ENCODE results near the gene CTNNA3.
"Not testable (repeated sequence)": the region's sequence is repeated elsewhere in the genome, so short reads cannot be mapped to it uniquely, and the experiment has no call there.

The CTNNA3 gene

GRCh38 chr10:67696029-67696428, at the start of gene CTNNA3:
Gene CTNNA3, minus strand, starts transcription at chr10:67696195.
- DNase-seq (ENCODE audit: low read depth), result no peak
- H3K4me3 ChIP-seq (ENCODE audit: low read length), result no peak within 1 kb of the TSS
- TF ChIP-seq CTCF (conservative IDR thresholded peaks at IDR 0.05; ENCODE audit: low read depth, low read length), result no peak

GRCh38 chr10:67735430-67735829, 39.4 kb upstream of the CTNNA3 start:
- no peak for DNase-seq (ENCODE audit: low read depth)
- TF ChIP-seq CTCF (conservative IDR thresholded peaks at IDR 0.05; ENCODE audit: low read depth, low read length), result no peak
- no peak overlapping the region for H3K4me3 ChIP-seq (ENCODE audit: low read length)

GRCh38 chr10:67733511-67733910, 37.5 kb upstream of the CTNNA3 start:
- no peak for TF ChIP-seq CTCF (conservative IDR thresholded peaks at IDR 0.05; ENCODE audit: low read depth, low read length)
- DNase-seq (ENCODE audit: low read depth), result no peak

GRCh38 chr10:67725567-67725966, 29.6 kb upstream of the CTNNA3 start:
- H3K4me3 ChIP-seq (ENCODE audit: low read length), result no peak overlapping the region
- DNase-seq (ENCODE audit: low read depth), result no peak
- TF ChIP-seq CTCF (conservative IDR thresholded peaks at IDR 0.05; ENCODE audit: low read depth, low read length), result no peak

More at GRCh38 chr10:67733511-67733910, 37.5 kb upstream of the CTNNA3 start:
- no peak overlapping the region for H3K4me3 ChIP-seq (ENCODE audit: low read length)

GRCh38 chr10:67723601-67724000, 27.6 kb upstream of the CTNNA3 start:
- DNase-seq (ENCODE audit: low read depth), result no peak
- H3K4me3 ChIP-seq (ENCODE audit: low read length), result no peak overlapping the region
- no peak for TF ChIP-seq CTCF (conservative IDR thresholded peaks at IDR 0.05; ENCODE audit: low read depth, low read length)

- no peak overlapping the region for H3K4me3 ChIP-seq (ENCODE audit: low read length)
- no peak for TF ChIP-seq CTCF (conservative IDR thresholded peaks at IDR 0.05; ENCODE audit: low read depth, low read length)
- DNase-seq (ENCODE audit: low read depth), result no peak
Measured at GRCh38 chr10:67722113-67722512, 26.1 kb upstream of the CTNNA3 start.

GRCh38 chr10:67716455-67716854, 20.5 kb upstream of the CTNNA3 start:
- not testable (repeated sequence) for DNase-seq (ENCODE audit: low read depth); H3K4me3 ChIP-seq (ENCODE audit: low read length)

GRCh38 chr10:67705921-67706320, 9.9 kb upstream of the CTNNA3 start:
- no peak overlapping the region for H3K4me3 ChIP-seq (ENCODE audit: low read length)
- TF ChIP-seq CTCF (conservative IDR thresholded peaks at IDR 0.05; ENCODE audit: low read depth, low read length), result no peak
- no peak for DNase-seq (ENCODE audit: low read depth)

GRCh38 chr10:67699613-67700270, 3.7 kb upstream of the CTNNA3 start:
- DNase-seq (ENCODE audit: low read depth); H3K4me3 ChIP-seq (ENCODE audit: low read length): not testable (repeated sequence)

Measured in retinal pigment epithelial cell (primary cell).